OCI-LY7 (cell line): Measurements from ENCODE around the gene LIMK2. TPM values are rescaled to one million over a fixed set of nuclear protein-coding genes. Genes with fewer than 3 reads are reported as not detected.

Experiments used
- BruUV-seq: library from RNA; stranded (reverse); fragments of 400-500 nt; replicated peaks from 2 replicates; lab custom pipeline; 2021; lab: Mats Ljungman, UMichigan
- CTCF ChIA-PET: fragments of 300-600 bp; sonication (Branson Sonifier 250); formaldehyde crosslinking; loops from one replicate; lab custom pipeline; 2022; ENCODE audit warnings: antibody characterized with exemption; ENCODE audit not compliant: unreplicated experiment; lab: Charles Lee
- POLR2A ChIA-PET: fragments of 300-600 bp; sonication (Branson Sonifier 250); formaldehyde crosslinking; loops from one replicate; lab custom pipeline; 2022; ENCODE audit warnings: antibody characterized with exemption; lab: Charles Lee
- DNase-seq: peaks from one replicate; pipeline ENCODE4 v3.0.0-alpha.2; 2015; ENCODE audit warnings: low spot score
- H2AFZ ChIP-seq: fragments of 200-600 bp; sonication (generic), shearing (Covaris generic); 2 replicates; pipeline ENCODE4 v1.6.1; 2014; ENCODE audit warnings: mild to moderate bottlenecking, antibody characterized with exemption, low read length, moderate library complexity
- H3K27ac ChIP-seq: fragments of 200-600 bp; sonication (generic); 2 replicates; pipeline ENCODE4 v1.5.1; 2014; ENCODE audit warnings: mixed run types, low read depth, mild to moderate bottlenecking, moderate library complexity, low read length, inconsistent platforms; ENCODE audit not compliant: poor library complexity, severe bottlenecking
- H3K36me3 ChIP-seq: fragments of 200-600 bp; sonication (generic); 2 replicates; pipeline ENCODE4 v1.6.1; 2014; ENCODE audit warnings: mild to moderate bottlenecking, antibody characterized with exemption, low read length, moderate library complexity, mixed read lengths; ENCODE audit not compliant: insufficient read depth
- H3K4me1 ChIP-seq: fragments of 200-600 bp; sonication (generic); 2 replicates; pipeline ENCODE4 v1.5.1; 2014; ENCODE audit warnings: mild to moderate bottlenecking, low read length; ENCODE audit not compliant: insufficient read depth, poor library complexity, severe bottlenecking
- H3K4me2 ChIP-seq: fragments of 200-600 bp; sonication (generic); 2 replicates; pipeline ENCODE4 v1.6.1; 2014; ENCODE audit warnings: mild to moderate bottlenecking, low read length
- H3K4me3 ChIP-seq: fragments of 200-600 bp; sonication (generic); 2 replicates; pipeline ENCODE4 v1.5.1; 2014; ENCODE audit warnings: mild to moderate bottlenecking, low read depth, low read length; ENCODE audit not compliant: poor library complexity, severe bottlenecking
- H3K79me2 ChIP-seq: fragments of 200-600 bp; sonication (generic); 2 replicates; pipeline ENCODE4 v1.6.1; 2016; ENCODE audit warnings: low read depth, mild to moderate bottlenecking, low read length, moderate library complexity, mixed read lengths; ENCODE audit not compliant: insufficient read depth
- H3K9me2 ChIP-seq: fragments of 200-600 bp; sonication (generic); 2 replicates; pipeline ENCODE4 v1.6.1; 2016; ENCODE audit warnings: mild to moderate bottlenecking, low read length, mixed read lengths; ENCODE audit not compliant: insufficient read depth
- H3K9me3 ChIP-seq: fragments of 200-600 bp; sonication (generic); 2 replicates; pipeline ENCODE4 v1.6.1; 2014; ENCODE audit warnings: mild to moderate bottlenecking, mixed run types, low read length, mixed read lengths
- H4K20me1 ChIP-seq: fragments of 200-600 bp; sonication (generic); 2 replicates; pipeline ENCODE4 v1.6.1; 2014; ENCODE audit warnings: mild to moderate bottlenecking, antibody characterized with exemption, low read length, moderate library complexity, mixed read lengths; ENCODE audit not compliant: insufficient read depth
- CTCF ChIP-seq: fragments of 200-600 bp; sonication (generic); conservative IDR thresholded peaks from 2 replicates; pipeline ENCODE4 v1.5.1; 2014; ENCODE audit warnings: mild to moderate bottlenecking, antibody characterized with exemption, low read length, moderate library complexity, mixed read lengths
- EZH2phosphoT487 ChIP-seq: fragments of 200-600 bp; sonication (generic); IDR thresholded peaks from 2 replicates; pipeline ENCODE4 v1.6.1; 2018; ENCODE audit warnings: low read depth, borderline replicate concordance, mild to moderate bottlenecking, mixed run types, antibody characterized with exemption, low read length, moderate library complexity, mixed read lengths
- intact Hi-C: fragments of 100-400 bp; cut with micrococcal nuclease; formaldehyde crosslinking; loops from one replicate; pipeline ENCODE4 v1.10.0; 2022; ENCODE audit not compliant: unreplicated experiment
- total RNA-seq, 2 experiments: library from RNA; depleted of rRNA in 1 of 2; stranded (reverse); fragments of >200 nt in 1 of 2; shearing (Covaris generic) in 1 of 2; gene quantifications; 2 replicates each; pipeline ENCODE4 v1.2.3, GENCODE V29; 2014 to 2022

LIMK2 gene
- total RNA-seq, 2 experiments from 2014 or later: 16.2 to 24.8 TPM

GRCh38 chr22:31246687-31247086 lies 34.6 kb downstream of the LIMK2 start:
- Histone ChIP-seq H3K79me2 (no peaks in the 10 kb centered on the region), H4K20me1 (no peaks in the 10 kb centered on the region), H3K4me3 (no peak overlapping the region), H3K4me1 (peaks cover 7% of the 10 kb centered on the region), H3K4me2 (no peak overlapping the region), H3K9me2 (no peaks in the 10 kb centered on the region), H2AFZ (no peak overlapping the region), H3K36me3 (no peaks in the 10 kb centered on the region), H3K9me3 (no peaks in the 10 kb centered on the region), H3K27ac (no peak overlapping the region)
- intact Hi-C loops: no loop called here
- TF ChIP-seq EZH2phosphoT487 (no peak), CTCF (no peak)
- ChIA-PET CTCF (no interaction called here), POLR2A (interaction anchor here (1.0 kb wide), 1 partner anchor 20 kb away, joined by 3 read pairs; no protein-coding TSS in a partner anchor)
- DNase-seq: no peak
- no TSS peak for BruUV-seq

GRCh38 chr22:31247726-31248125 lies 35.6 kb downstream of the LIMK2 start:
- no peak overlapping the region for H3K4me3 ChIP-seq

More at GRCh38 chr22:31247726-31248125, 35.6 kb downstream of the LIMK2 start:
- CTCF ChIA-PET: no interaction called here
- H3K79me2 ChIP-seq: no peaks in the 10 kb centered on the region
- no peaks in the 10 kb centered on the region for H3K9me3 ChIP-seq
- no peaks in the 10 kb centered on the region for H3K36me3 ChIP-seq
- intact Hi-C loops: no loop called here
- no TSS peak for BruUV-seq
- no peaks in the 10 kb centered on the region for H3K9me2 ChIP-seq
- no peak overlapping the region for H3K27ac ChIP-seq
- H3K4me2 ChIP-seq: no peak overlapping the region
- no peak for DNase-seq
- TF ChIP-seq EZH2phosphoT487: no peak
- TF ChIP-seq CTCF: no peak
- no peaks in the 10 kb centered on the region for H4K20me1 ChIP-seq
- no peak overlapping the region for H2AFZ ChIP-seq
- peaks cover 7% of the 10 kb centered on the region for H3K4me1 ChIP-seq
- POLR2A ChIA-PET: interaction anchor here (1.0 kb wide), 3 partner anchors 20 to 93 kb away, joined by 3 to 5 read pairs (median 3); no protein-coding TSS in a partner anchor
